ENCODE measurements around the gene NAV3. TPM values are rescaled to one million over a fixed set of nuclear protein-coding genes. Genes with fewer than 3 reads are reported as not detected.

Gene NAV3
- total RNA-seq, 1 donor from 2014 or later: not detected

GRCh38 chr12:78057075-78057474, 226.4 kb downstream of the NAV3 start:
- Mint-ChIP-seq H3K27me3 (ENCODE audit: low read depth) (no peaks in the 10 kb centered on the region), H3K36me3 (ENCODE audit: low read depth) (no peaks in the 10 kb centered on the region), H3K4me1 (ENCODE audit: low read depth) (no peaks in the 10 kb centered on the region), H3K9me3 (no peaks in the 10 kb centered on the region), H3K27ac (no peak overlapping the region), H3K4me3 (ENCODE audit: low read depth) (no peak overlapping the region)
- intact Hi-C loops (cut with micrococcal nuclease): no loop called here
- DNase-seq (ENCODE audit: low spot score): no peak

GRCh38 chr12:78060186-78060585, 229.5 kb downstream of the NAV3 start:
- no peaks in the 10 kb centered on the region for H3K9me3 Mint-ChIP-seq
- H3K4me3 Mint-ChIP-seq (ENCODE audit: low read depth): no peak overlapping the region
- no peak overlapping the region for H3K27ac Mint-ChIP-seq
- H3K27me3 Mint-ChIP-seq (ENCODE audit: low read depth): no peaks in the 10 kb centered on the region
- no peaks in the 10 kb centered on the region for H3K4me1 Mint-ChIP-seq (ENCODE audit: low read depth)
- no peak for DNase-seq (ENCODE audit: low spot score)
- intact Hi-C loops (cut with micrococcal nuclease): no loop called here
- no peaks in the 10 kb centered on the region for H3K36me3 Mint-ChIP-seq (ENCODE audit: low read depth)

GRCh38 chr12:78062786-78063185, 232.1 kb downstream of the NAV3 start:
- no peak for DNase-seq (ENCODE audit: low spot score)
- H3K27me3 Mint-ChIP-seq (ENCODE audit: low read depth): no peaks in the 10 kb centered on the region
- H3K4me3 Mint-ChIP-seq (ENCODE audit: low read depth): no peak overlapping the region
- H3K4me1 Mint-ChIP-seq (ENCODE audit: low read depth): no peaks in the 10 kb centered on the region
- H3K27ac Mint-ChIP-seq: no peak overlapping the region
- no peaks in the 10 kb centered on the region for H3K36me3 Mint-ChIP-seq (ENCODE audit: low read depth)
- intact Hi-C loops (cut with micrococcal nuclease): no loop called here
- no peaks in the 10 kb centered on the region for H3K9me3 Mint-ChIP-seq

- H3K27me3 Mint-ChIP-seq (ENCODE audit: low read depth): no peaks in the 10 kb centered on the region
- no peak overlapping the region for H3K4me3 Mint-ChIP-seq (ENCODE audit: low read depth)
- intact Hi-C loops (cut with micrococcal nuclease): no loop called here
- H3K36me3 Mint-ChIP-seq (ENCODE audit: low read depth): no peaks in the 10 kb centered on the region
- no peak for DNase-seq (ENCODE audit: low spot score)
- no peaks in the 10 kb centered on the region for H3K4me1 Mint-ChIP-seq (ENCODE audit: low read depth)
- H3K27ac Mint-ChIP-seq: no peak overlapping the region
- peaks cover 4% of the 10 kb centered on the region for H3K9me3 Mint-ChIP-seq
These were observed 251.1 kb downstream of the NAV3 start for GRCh38 chr12:78081590-78082314.

GRCh38 chr12:78085542-78086182, 255.0 kb downstream of the NAV3 start:
- Mint-ChIP-seq H3K4me1 (ENCODE audit: low read depth) (no peaks in the 10 kb centered on the region), H3K27me3 (ENCODE audit: low read depth) (no peaks in the 10 kb centered on the region), H3K36me3 (ENCODE audit: low read depth) (no peaks in the 10 kb centered on the region), H3K9me3 (no peaks in the 10 kb centered on the region), H3K4me3 (ENCODE audit: low read depth) (no peak overlapping the region), H3K27ac (no peak overlapping the region)
- DNase-seq (ENCODE audit: low spot score): no peak
- intact Hi-C loops (cut with micrococcal nuclease): no loop called here

GRCh38 chr12:78086553-78087362, 256.1 kb downstream of the NAV3 start:
- no peaks in the 10 kb centered on the region for H3K4me1 Mint-ChIP-seq (ENCODE audit: low read depth)
- intact Hi-C loops (cut with micrococcal nuclease): no loop called here
- no peak overlapping the region for H3K4me3 Mint-ChIP-seq (ENCODE audit: low read depth)
- H3K36me3 Mint-ChIP-seq (ENCODE audit: low read depth): no peaks in the 10 kb centered on the region
- no peak overlapping the region for H3K27ac Mint-ChIP-seq
- peaks cover 1% of the 10 kb centered on the region for H3K9me3 Mint-ChIP-seq
- no peaks in the 10 kb centered on the region for H3K27me3 Mint-ChIP-seq (ENCODE audit: low read depth)
- DNase-seq (ENCODE audit: low spot score): no peak

GRCh38 chr12:78087363-78087675, 256.6 kb downstream of the NAV3 start:
- Mint-ChIP-seq H3K36me3 (ENCODE audit: low read depth) (no peaks in the 10 kb centered on the region), H3K27ac (no peak overlapping the region), H3K4me3 (ENCODE audit: low read depth) (no peak overlapping the region), H3K9me3 (peaks cover 4% of the 10 kb centered on the region), H3K4me1 (ENCODE audit: low read depth) (no peaks in the 10 kb centered on the region), H3K27me3 (ENCODE audit: low read depth) (no peaks in the 10 kb centered on the region)
- intact Hi-C loops (cut with micrococcal nuclease): no loop called here
- DNase-seq (ENCODE audit: low spot score): no peak

- intact Hi-C loops (cut with micrococcal nuclease): no loop called here
- H3K27ac Mint-ChIP-seq: no peak overlapping the region
- H3K27me3 Mint-ChIP-seq (ENCODE audit: low read depth): no peaks in the 10 kb centered on the region
- H3K36me3 Mint-ChIP-seq (ENCODE audit: low read depth): no peaks in the 10 kb centered on the region
- peaks cover 7% of the 10 kb centered on the region for H3K9me3 Mint-ChIP-seq
- H3K4me3 Mint-ChIP-seq (ENCODE audit: low read depth): no peak overlapping the region
- H3K4me1 Mint-ChIP-seq (ENCODE audit: low read depth): no peaks in the 10 kb centered on the region
- no peak for DNase-seq (ENCODE audit: low spot score)
These were observed 257.7 kb downstream of the NAV3 start for GRCh38 chr12:78088391-78088832.

- H3K36me3 Mint-ChIP-seq (ENCODE audit: low read depth): no peaks in the 10 kb centered on the region
- no peak overlapping the region for H3K27ac Mint-ChIP-seq
- no peaks in the 10 kb centered on the region for H3K4me1 Mint-ChIP-seq (ENCODE audit: low read depth)
- DNase-seq (ENCODE audit: low spot score): no peak
- H3K27me3 Mint-ChIP-seq (ENCODE audit: low read depth): no peaks in the 10 kb centered on the region
- intact Hi-C loops (cut with micrococcal nuclease): no loop called here
- peaks cover 7% of the 10 kb centered on the region for H3K9me3 Mint-ChIP-seq
- H3K4me3 Mint-ChIP-seq (ENCODE audit: low read depth): no peak overlapping the region
These were observed 259.6 kb downstream of the NAV3 start for GRCh38 chr12:78090266-78090665.

GRCh38 chr12:78095623-78096022, 264.9 kb downstream of the NAV3 start:
- no peaks in the 10 kb centered on the region for H3K27me3 Mint-ChIP-seq (ENCODE audit: low read depth)
- no peaks in the 10 kb centered on the region for H3K4me1 Mint-ChIP-seq (ENCODE audit: low read depth)
- peaks cover 7% of the 10 kb centered on the region for H3K9me3 Mint-ChIP-seq
- no peak overlapping the region for H3K27ac Mint-ChIP-seq
- intact Hi-C loops (cut with micrococcal nuclease): no loop called here
- no peaks in the 10 kb centered on the region for H3K36me3 Mint-ChIP-seq (ENCODE audit: low read depth)
- no peak for DNase-seq (ENCODE audit: low spot score)
- H3K4me3 Mint-ChIP-seq (ENCODE audit: low read depth): no peak overlapping the region

GRCh38 chr12:78096909-78097597, 266.4 kb downstream of the NAV3 start:
- Mint-ChIP-seq H3K4me3 (ENCODE audit: low read depth) (no peak overlapping the region), H3K36me3 (ENCODE audit: low read depth) (no peaks in the 10 kb centered on the region), H3K27me3 (ENCODE audit: low read depth) (no peaks in the 10 kb centered on the region), H3K27ac (no peak overlapping the region), H3K9me3 (peaks cover 3% of the 10 kb centered on the region), H3K4me1 (ENCODE audit: low read depth) (no peaks in the 10 kb centered on the region)
- intact Hi-C loops (cut with micrococcal nuclease): no loop called here
- DNase-seq (ENCODE audit: low spot score): no peak

GRCh38 chr12:78099806-78100205, 269.1 kb downstream of the NAV3 start:
- intact Hi-C loops (cut with micrococcal nuclease): no loop called here
- Mint-ChIP-seq H3K27ac (no peak overlapping the region), H3K27me3 (ENCODE audit: low read depth) (no peaks in the 10 kb centered on the region)

More at GRCh38 chr12:78099806-78100205, 269.1 kb downstream of the NAV3 start:
- no peaks in the 10 kb centered on the region for H3K4me1 Mint-ChIP-seq (ENCODE audit: low read depth)
- peaks cover 9% of the 10 kb centered on the region for H3K9me3 Mint-ChIP-seq
- no peak overlapping the region for H3K4me3 Mint-ChIP-seq (ENCODE audit: low read depth)
- no peaks in the 10 kb centered on the region for H3K36me3 Mint-ChIP-seq (ENCODE audit: low read depth)
- DNase-seq (ENCODE audit: low spot score): no peak
